K562 (cell line): ENCODE measurements around the gene PHF20. TPM values are rescaled to one million over a fixed set of nuclear protein-coding genes. Genes with fewer than 3 reads are reported as not detected.

Source experiments
- CBX3 ChIP-seq, 2 experiments: IDR thresholded peaks; 1 replicate in 1 of 2; 2 replicates in 1 of 2; pipeline ENCODE4 v1.6.1; 2012; ENCODE audit warnings: inconsistent platforms in 2 of 2, low read length in 2 of 2, borderline replicate concordance in 1 of 2, control low read depth in 1 of 2
- CC2D1A ChIP-seq: fragments of 450-650 bp; IDR thresholded peaks from 2 replicates; pipeline ENCODE4 v1.6.1; 2017; ENCODE audit warnings: mild to moderate bottlenecking
- ELF4 ChIP-seq: fragments of 450-650 bp; formaldehyde crosslinking; IDR thresholded peaks from 2 replicates; pipeline ENCODE4 v1.4.0; 2022; ENCODE audit warnings: missing genetic modification characterization
- HNRNPUL1 ChIP-seq: fragments of 200-400 bp; formaldehyde crosslinking; IDR thresholded peaks from 2 replicates; pipeline ENCODE4 v1.6.1; 2017; ENCODE audit warnings: low read length
- NFE2 ChIP-seq: IDR thresholded peaks from 2 replicates; pipeline ENCODE4 v1.6.1; 2014; ENCODE audit warnings: antibody characterized with exemption, low read depth
- OTX1 ChIP-seq: fragments of 450-650 bp; formaldehyde crosslinking; IDR thresholded peaks from 2 replicates; pipeline ENCODE4 v1.4.0; 2022; ENCODE audit warnings: mild to moderate bottlenecking
- POLR3A ChIP-seq: IDR thresholded peaks from 2 replicates; pipeline ENCODE4 v1.6.1; 2011; ENCODE audit warnings: borderline replicate concordance, mild to moderate bottlenecking, moderate library complexity; ENCODE audit not compliant: insufficient read length, insufficient read depth; ENCODE audit errors: extremely low read depth
- SETDB1 ChIP-seq: IDR thresholded peaks from one replicate; pipeline ENCODE4 v1.6.1; 2012; ENCODE audit warnings: low read length, control low read depth, inconsistent platforms
- SP2 ChIP-seq: IDR thresholded peaks from 2 replicates; pipeline ENCODE4 v1.6.1; 2011; ENCODE audit warnings: mild to moderate bottlenecking, low read depth, low read length, moderate library complexity; ENCODE audit not compliant: poor library complexity, severe bottlenecking; ENCODE audit errors: extremely low read depth
- SRSF1 ChIP-seq: fragments of 200-400 bp; formaldehyde crosslinking; IDR thresholded peaks from 2 replicates; pipeline ENCODE4 v1.6.1; 2017; ENCODE audit warnings: mild to moderate bottlenecking, low read depth, low read length, moderate library complexity
- ZNF146 ChIP-seq: IDR thresholded peaks from one replicate; pipeline ENCODE4 v1.6.1; 2018; ENCODE audit warnings: missing compliant biosample characterization; ENCODE audit not compliant: unreplicated experiment
- ZNF282 ChIP-seq: sonication (generic); formaldehyde crosslinking; IDR thresholded peaks from 2 replicates; pipeline ENCODE4 v1.8.1; 2023; ENCODE audit warnings: missing genetic modification reagents
- polyA plus RNA-seq, 8 experiments: library from polyadenylated mRNA; depleted of rRNA in 4 of 8; stranded (reverse) in 5 of 8; unstranded in 3 of 8; fragments of >200 nt; fragmentation: Nextera tagmentation in 2 of 8; fragmentation: Illumina TruSeq in 1 of 8; extraction: Ambion mirVana in 2 of 8; extraction: Trizol in 1 of 8; gene quantifications; 2 replicates each; pipeline versions ENCODE4 v1.2.1 to v1.2.3, GENCODE V29; 2011 to 2014; ENCODE audit warnings: inconsistent platforms in 1 of 8, missing spikeins in 1 of 8
- total RNA-seq, 7 experiments: library from RNA; depleted of rRNA in 6 of 7; stranded (reverse); fragments of >200 nt in 6 of 7; fragmentation: Illumina TruSeq in 2 of 7; extraction: Trizol in 2 of 7; gene quantifications; 2 replicates each; pipeline versions ENCODE4 v1.2.1 to v1.2.3, GENCODE V29; 2011 to 2021; ENCODE audit warnings: low replicate concordance in 1 of 7
- TF ChIP-seq, protein P1 (sequence below), 2 experiments: fragments of 450-650 bp; IDR thresholded peaks; 2 replicates each; pipeline ENCODE4 v1.6.1; 2016; ENCODE audit warnings: mild to moderate bottlenecking in 2 of 2, borderline replicate concordance in 1 of 2, low read depth in 1 of 2, moderate library complexity in 1 of 2
- TF ChIP-seq, protein P2 (sequence below): conservative IDR thresholded peaks from 2 replicates; pipeline ENCODE4 v1.6.1; 2011; ENCODE audit warnings: low read depth, mild to moderate bottlenecking, low read length; ENCODE audit not compliant: control insufficient read depth
- TF ChIP-seq, protein P3 (sequence below): fragments of 250-450 bp; sonication (Bioruptor Pico); IDR thresholded peaks from 2 replicates; pipeline ENCODE4 v1.4.0; 2020; ENCODE audit warnings: mild to moderate bottlenecking
- TF ChIP-seq, protein P4 (sequence below): fragments of 250-450 bp; sonication (Bioruptor Pico); IDR thresholded peaks from 2 replicates; pipeline ENCODE4 v1.6.1; 2021; ENCODE audit warnings: mild to moderate bottlenecking

The PHF20 gene
- total and polyA plus RNA-seq, 9 of the 15 experiments (the other 6 are each of a cell fraction or from before 2014, with no cell fraction given), result 49.9 to 196 (median 70.7) TPM

DNA sequence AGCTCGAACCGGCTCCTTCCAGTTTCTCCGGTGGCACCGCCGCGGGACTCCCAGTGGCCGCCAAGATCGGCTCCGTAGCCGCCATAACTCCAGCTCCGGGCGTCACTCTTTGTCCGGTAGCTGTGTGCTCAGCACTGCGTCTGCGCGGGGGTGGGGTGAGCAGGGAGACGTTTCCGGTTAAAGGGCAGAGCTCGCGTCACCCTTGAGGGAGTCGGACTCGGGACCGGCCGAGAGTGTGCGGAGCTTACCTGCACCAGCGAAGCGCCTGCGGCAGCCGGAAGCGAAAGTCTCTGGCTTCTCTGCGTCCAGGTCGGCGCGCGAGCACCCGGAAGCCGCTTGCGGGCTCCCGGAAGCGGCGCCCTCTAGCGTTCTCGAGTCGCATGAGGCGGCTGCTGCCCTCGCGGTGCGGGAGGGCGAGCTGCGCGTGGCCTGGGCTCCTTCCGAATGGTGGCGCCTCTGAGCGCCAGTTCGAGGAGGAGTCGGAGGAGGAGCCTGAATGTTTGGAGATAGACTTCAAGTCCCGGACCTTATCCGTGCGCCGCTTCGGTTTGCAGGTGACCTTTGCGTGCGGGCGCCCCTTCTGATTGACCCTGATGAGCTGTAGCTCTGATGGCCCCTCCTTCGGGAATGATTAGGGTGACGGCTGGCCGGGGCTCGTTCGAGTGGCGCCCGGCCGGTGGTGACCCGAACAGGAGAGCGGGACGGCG is 182.5 kb downstream of the PHF20 start, which contains the start of gene SCAND1 (continued):
- TF ChIP-seq, protein P1, sequence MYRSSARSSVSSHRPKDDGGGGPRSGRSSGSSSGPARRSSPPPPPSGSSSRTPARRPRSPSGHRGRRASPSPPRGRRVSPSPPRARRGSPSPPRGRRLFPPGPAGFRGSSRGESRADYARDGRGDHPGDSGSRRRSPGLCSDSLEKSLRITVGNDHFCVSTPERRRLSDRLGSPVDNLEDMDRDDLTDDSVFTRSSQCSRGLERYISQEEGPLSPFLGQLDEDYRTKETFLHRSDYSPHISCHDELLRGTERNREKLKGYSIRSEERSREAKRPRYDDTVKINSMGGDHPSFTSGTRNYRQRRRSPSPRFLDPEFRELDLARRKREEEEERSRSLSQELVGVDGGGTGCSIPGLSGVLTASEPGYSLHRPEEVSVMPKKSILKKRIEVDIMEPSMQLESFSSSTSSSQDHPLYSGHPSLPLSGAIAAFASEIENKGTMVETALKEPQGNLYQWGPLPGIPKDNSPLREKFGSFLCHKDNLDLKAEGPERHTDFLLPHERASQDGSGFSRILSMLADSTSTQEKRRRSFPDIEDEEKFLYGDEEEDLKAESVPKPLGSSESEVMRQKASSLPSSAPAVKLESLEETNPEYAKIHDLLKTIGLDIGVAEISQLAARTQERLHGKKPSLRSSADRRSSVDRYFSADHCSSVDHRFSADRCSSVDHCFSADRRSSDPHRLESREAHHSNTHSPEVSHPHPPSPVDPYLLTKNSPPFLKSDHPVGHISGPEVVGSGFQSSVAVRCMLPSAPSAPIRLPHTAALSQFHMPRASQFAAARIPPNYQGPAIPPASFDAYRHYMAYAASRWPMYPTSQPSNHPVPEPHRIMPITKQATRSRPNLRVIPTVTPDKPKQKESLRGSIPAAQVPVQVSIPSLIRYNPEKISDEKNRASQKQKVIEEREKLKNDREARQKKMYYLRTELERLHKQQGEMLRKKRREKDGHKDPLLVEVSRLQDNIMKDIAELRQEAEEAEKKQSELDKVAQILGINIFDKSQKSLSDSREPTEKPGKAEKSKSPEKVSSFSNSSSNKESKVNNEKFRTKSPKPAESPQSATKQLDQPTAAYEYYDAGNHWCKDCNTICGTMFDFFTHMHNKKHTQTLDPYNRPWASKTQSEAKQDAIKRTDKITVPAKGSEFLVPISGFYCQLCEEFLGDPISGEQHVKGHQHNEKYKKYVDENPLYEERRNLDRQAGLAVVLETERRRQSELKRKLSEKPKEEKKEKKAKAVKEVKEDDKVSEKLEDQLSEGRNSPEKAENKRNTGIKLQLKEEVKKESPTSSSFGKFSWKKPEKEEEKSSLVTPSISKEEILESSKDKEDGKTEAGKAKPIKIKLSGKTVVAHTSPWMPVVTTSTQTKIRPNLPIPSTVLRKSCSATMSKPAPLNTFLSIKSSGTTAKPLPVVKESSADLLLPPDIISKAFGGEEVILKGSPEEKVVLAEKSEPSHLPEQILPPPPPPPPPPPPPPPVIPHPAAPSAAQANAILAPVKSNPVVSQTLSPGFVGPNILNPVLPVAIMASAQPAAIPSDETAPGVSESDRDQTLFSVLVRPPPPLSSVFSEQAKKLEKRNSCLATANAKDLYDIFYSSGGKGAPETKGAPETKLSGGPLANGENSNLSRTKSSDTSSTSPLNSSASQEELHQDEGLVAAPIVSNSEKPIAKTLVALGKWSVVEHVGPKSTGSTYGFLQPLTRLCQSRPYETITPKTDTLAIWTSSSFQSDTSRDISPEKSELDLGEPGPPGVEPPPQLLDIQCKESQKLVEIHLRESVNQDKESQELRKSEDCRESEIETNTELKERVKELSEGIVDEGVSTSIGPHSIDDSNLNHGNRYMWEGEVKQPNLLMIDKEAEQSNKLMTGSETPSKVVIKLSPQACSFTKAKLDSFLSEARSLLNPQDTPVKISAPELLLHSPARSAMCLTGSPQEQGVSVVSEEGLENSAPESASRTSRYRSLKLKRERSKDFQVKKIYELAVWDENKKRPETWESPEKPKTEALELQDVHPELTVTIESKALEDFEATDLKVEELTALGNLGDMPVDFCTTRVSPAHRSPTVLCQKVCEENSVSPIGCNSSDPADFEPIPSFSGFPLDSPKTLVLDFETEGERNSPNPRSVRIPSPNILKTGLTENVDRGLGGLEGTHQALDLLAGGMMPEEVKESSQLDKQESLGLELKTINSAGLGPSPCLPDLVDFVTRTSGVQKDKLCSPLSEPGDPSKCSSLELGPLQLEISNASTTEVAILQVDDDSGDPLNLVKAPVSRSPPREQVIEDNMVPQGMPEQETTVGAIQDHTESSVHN (IDR thresholded peaks at IDR 0.05; ENCODE audit: borderline replicate concordance in 1 of 2, low read depth in 1 of 2), result no peak
- TF ChIP-seq NFE2, result no peak; the same call in 1 of the 2 replicates
- no peak for TF ChIP-seq HNRNPUL1
- TF ChIP-seq, protein P2, sequence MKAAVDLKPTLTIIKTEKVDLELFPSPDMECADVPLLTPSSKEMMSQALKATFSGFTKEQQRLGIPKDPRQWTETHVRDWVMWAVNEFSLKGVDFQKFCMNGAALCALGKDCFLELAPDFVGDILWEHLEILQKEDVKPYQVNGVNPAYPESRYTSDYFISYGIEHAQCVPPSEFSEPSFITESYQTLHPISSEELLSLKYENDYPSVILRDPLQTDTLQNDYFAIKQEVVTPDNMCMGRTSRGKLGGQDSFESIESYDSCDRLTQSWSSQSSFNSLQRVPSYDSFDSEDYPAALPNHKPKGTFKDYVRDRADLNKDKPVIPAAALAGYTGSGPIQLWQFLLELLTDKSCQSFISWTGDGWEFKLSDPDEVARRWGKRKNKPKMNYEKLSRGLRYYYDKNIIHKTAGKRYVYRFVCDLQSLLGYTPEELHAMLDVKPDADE, result peak; percentile 67; the same call in 1 of the 2 replicates
- TF ChIP-seq, protein P3, sequence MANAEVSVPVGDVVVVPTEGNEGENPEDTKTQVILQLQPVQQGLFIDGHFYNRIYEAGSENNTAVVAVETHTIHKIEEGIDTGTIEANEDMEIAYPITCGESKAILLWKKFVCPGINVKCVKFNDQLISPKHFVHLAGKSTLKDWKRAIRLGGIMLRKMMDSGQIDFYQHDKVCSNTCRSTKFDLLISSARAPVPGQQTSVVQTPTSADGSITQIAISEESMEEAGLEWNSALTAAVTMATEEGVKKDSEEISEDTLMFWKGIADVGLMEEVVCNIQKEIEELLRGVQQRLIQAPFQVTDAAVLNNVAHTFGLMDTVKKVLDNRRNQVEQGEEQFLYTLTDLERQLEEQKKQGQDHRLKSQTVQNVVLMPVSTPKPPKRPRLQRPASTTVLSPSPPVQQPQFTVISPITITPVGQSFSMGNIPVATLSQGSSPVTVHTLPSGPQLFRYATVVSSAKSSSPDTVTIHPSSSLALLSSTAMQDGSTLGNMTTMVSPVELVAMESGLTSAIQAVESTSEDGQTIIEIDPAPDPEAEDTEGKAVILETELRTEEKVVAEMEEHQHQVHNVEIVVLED (CRISPR knock-in tag), result peak; percentile 59
- TF ChIP-seq CC2D1A, result peak; percentile 20; the same call in 1 of the 2 replicates
- TF ChIP-seq SETDB1, result no peak
- TF ChIP-seq ELF4 (CRISPR knock-in tag), result no peak
- TF ChIP-seq POLR3A, result no peak
- TF ChIP-seq, protein P4, sequence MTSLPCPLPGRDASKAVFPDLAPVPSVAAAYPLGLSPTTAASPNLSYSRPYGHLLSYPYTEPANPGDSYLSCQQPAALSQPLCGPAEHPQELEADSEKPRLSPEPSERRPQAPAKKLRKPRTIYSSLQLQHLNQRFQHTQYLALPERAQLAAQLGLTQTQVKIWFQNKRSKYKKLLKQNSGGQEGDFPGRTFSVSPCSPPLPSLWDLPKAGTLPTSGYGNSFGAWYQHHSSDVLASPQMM (CRISPR knock-in tag), result no peak
- TF ChIP-seq SP2, result peak; percentile 19
- peak in 1 of 2 experiments; percentile 90; a peak in 1 of 3 replicates for TF ChIP-seq CBX3 (IDR thresholded peaks at IDR 0.05; ENCODE audit: borderline replicate concordance in 1 of 2, low read length in 2 of 2)
- TF ChIP-seq OTX1 (CRISPR knock-in tag), result peak; percentile 30; the same call in 1 of the 2 replicates
- TF ChIP-seq ZNF146 (CRISPR knock-in tag), result no peak
- TF ChIP-seq ZNF282 (CRISPR knock-in tag), result no peak
- TF ChIP-seq SRSF1, result 0 out of 2 replicates have a peak, but pooled peaks have one; percentile 49
